Hematopoietic multipotent progenitor cell treated with erythropoietin and hydrocortisone succinate and interleukin-3 and kit ligand, for 15 days (in vitro differentiated cells): ENCODE results near the gene TGM6.
"Not testable (repeated sequence)": the region's sequence is repeated elsewhere in the genome, so short reads cannot be mapped to it uniquely, and the experiment has no call there.

Experiments
- DNase-seq: peaks from one replicate; pipeline ENCODE4 v3.0.0-alpha.2; 2015; ENCODE audit warnings: low spot score

Gene TGM6

GRCh38 chr20:2398449-2398848 lies 17.7 kb downstream of the TGM6 start:
- no peak for DNase-seq

- no peak for DNase-seq
These were observed 18.7 kb downstream of the TGM6 start for GRCh38 chr20:2399390-2399789.

DNA sequence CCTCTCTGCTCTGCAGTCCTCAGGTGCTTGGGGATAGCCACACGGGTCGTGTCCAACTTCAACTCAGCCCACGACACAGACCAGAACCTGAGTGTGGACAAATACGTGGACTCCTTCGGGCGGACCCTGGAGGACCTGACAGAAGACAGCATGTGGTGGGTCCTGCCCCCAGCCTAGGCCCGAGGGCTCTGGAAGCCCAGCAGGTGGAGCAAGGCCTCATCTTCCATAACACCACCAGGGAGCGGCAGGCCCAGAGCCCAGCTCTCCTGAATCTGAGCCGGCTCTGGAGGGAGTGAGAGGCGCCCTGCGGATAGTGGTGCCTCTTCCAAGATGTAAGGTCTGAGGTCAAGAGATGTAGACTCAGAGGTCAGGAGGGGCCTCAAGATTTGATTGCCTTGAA lies 19.6 kb downstream of the TGM6 start:
- DNase-seq, result no peak

- no peak for DNase-seq
These were observed 20.8 kb downstream of the TGM6 start for GRCh38 chr20:2401527-2401926.

DNA sequence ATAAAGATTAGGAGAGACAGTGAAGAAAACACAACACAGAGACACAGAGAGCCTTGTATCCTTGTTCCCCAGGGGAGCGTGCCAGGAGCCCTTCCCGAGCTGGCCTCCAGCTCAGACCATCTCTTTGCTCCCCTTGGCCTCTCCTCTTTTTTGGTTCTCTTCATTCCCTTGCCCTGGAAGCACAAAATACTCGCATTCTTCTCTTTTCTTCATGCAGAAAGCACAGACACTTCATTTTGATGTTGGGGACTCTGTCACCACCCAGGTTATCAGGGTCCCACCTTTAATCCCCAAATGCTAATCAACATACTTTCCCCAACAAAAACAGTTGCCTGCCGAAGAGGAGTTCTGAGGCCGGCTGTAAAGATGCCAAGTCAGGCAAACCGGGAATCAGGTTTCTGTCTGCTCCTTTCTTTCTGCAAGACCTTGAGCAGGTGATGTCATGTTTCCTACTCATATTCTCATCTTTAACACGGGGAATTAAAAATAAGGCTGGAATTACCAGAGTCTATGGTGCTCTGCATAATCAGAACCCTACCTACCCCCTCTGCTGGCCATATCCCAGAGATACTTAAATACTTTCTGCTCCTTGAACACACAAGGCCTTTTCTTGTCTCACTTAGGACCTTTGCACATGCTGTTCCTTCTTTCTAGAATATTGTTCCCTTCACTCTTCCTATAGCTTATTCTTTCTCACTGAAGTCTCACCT lies 21.7 kb downstream of the TGM6 start:
- DNase-seq, result no peak

GRCh38 chr20:2403291-2404052 lies 22.8 kb downstream of the TGM6 start:
- DNase-seq, result no peak

DNA sequence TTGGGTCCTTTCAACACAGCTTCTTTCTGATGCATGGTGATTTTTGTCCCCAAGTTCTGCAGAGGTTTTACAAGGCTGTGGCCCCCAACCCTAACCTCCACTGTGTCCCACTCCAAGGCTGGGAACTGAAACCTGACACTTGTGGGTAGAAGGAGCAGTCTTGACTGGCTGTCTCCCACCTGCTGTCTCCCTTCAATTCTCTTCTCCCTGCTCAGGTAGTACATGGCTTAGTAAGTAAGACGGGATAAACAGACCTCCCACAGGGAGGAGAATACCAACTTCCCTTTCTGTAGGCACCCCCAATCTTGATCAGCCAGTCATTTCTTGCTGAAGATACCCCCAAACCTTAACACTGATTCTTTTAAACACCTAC lies 25.0 kb downstream of the TGM6 start:
- DNase-seq, result no peak

GRCh38 chr20:2407355-2407754 lies 26.7 kb downstream of the TGM6 start:
- DNase-seq, result not testable (repeated sequence)

DNA sequence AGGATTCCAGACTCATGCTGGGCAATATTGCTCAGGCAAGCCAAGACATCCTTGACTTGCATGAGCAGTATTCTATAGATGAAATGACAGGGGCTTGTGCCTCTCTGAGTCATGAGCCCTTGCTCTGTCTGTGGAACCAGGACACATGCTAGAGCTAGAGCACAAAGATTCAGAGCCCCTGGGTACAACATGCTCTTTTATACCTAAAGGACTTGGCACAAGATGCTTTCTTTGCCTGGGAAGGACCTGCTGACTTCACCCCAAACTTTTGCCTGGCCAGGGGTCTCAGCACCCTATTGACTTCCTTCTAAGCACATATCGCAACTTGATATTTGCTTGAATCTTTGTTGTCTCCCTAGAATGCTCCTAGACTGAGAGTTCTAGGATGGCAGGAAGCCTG lies 27.4 kb downstream of the TGM6 start:
- no peak for DNase-seq

DNA sequence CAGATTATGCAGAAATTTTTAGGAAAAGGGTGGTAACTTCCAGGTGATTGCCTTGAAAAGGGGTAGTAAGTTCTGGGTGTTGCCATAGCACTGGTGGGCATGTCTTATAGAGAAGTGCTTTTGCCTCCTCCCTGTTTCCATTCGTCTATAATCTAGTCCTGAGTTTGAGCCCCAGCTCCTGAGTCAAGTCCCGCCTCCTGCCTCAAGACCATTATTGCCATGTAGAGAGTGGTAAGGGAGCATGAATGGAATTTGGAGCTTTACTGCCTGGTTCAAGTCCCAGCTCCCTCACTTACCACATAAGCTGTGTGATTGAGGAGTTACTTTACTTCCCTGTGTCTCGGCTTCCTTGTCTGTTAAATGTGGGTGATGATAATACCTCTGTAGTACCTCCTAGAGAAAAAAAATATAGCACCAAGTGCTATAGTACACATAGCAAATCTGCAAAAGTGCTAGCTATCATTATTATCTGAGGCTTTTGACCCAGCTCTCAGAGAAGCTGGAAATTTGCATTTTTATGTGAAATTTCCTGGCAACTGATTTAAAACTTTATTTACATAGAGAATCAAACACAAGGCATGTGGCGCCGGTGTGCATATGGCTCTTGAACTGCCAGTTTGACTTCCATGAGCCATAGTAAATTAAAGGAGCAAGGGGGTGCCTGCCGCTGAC lies 36.0 kb downstream of the TGM6 start:
- no peak for DNase-seq

GRCh38 chr20:2417213-2417541 lies 36.5 kb downstream of the TGM6 start:
- DNase-seq, result no peak

DNA sequence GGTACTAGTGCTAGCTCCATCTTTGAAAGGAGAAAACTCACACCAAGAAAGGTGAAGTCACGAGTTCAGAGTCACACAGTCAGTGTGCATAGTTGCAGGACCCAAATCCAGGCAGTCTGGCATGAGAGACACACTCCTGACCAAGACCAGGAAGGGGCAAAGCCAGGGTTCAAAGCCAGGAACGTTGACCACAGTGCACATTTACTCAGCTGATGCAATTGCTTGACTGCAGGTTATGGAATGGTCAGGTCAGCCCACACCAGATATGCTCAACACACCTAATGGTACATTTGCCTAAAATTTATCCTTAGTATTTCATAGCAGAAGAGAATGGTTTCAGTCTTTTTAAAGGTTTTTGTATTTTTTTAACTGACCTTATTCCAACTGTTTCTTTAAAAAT lies 37.7 kb downstream of the TGM6 start:
- no peak for DNase-seq

DNA sequence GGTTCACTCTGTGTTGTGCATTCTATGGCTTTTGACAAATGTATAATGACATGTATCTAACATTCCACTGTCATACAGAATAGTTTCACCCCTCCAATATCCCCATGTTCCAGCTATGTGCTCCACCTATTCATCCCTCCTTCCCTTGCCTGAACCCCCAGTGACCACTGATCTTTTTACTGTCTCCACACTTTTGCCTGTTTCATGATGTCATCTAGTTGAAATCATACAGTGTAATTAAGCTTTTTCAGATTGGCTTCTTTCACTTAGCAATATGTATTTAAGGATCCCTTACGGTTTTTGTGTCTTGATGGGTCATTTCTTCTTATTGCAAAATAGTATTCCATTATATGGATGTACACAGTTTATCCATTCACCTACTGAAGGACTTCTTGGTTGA lies 39.8 kb downstream of the TGM6 start:
- DNase-seq, result no peak

GRCh38 chr20:2421247-2421646 lies 40.5 kb downstream of the TGM6 start:
- DNase-seq, result no peak

- no peak for DNase-seq
These were observed 48.4 kb downstream of the TGM6 start for GRCh38 chr20:2429051-2429450.

- no peak for DNase-seq
These were observed 49.8 kb downstream of the TGM6 start for GRCh38 chr20:2430538-2430937.

- DNase-seq, result no peak
These were observed 50.5 kb downstream of the TGM6 start for GRCh38 chr20:2431185-2431584.

GRCh38 chr20:2446845-2447244 lies 66.1 kb downstream of the TGM6 start:
- no peak for DNase-seq

DNA sequence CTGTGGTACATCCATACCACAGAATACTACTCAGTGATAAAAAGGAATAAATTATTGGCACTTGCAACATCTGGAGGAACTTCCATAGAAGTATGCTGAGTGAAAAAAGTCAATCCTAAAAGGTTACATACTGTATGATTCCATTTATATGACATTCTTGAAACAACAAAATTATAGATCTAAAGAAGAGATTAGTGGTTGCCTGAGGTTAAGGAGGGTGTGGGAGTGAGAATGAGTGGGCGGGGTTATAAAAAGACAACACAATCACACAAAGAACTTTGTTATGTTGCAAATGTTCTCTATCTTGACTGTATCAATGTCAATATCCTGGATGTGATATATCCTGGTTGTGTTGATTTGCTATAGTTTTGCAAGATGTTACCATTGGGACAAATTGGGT lies 68.7 kb downstream of the TGM6 start:
- DNase-seq, result no peak

DNA sequence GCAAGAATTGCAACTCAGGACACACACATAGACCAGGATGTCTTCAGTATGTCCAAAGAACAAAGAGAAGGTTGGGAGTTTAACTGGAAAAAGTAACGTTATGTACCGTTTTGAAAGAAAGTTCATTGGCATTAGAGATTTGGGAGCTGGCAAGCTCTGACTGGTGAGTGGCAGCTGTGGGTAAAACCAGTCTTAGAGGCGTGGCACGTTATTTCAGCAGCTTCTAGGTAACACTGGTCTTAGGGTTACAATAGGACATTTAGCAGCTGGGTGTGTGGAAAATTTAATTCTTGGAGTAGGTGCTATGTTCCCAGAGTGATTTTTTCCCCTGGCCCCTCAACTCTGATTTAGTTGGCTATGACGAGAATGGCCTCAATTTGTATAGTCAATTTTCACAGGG lies 70.7 kb downstream of the TGM6 start:
- no peak for DNase-seq

DNA sequence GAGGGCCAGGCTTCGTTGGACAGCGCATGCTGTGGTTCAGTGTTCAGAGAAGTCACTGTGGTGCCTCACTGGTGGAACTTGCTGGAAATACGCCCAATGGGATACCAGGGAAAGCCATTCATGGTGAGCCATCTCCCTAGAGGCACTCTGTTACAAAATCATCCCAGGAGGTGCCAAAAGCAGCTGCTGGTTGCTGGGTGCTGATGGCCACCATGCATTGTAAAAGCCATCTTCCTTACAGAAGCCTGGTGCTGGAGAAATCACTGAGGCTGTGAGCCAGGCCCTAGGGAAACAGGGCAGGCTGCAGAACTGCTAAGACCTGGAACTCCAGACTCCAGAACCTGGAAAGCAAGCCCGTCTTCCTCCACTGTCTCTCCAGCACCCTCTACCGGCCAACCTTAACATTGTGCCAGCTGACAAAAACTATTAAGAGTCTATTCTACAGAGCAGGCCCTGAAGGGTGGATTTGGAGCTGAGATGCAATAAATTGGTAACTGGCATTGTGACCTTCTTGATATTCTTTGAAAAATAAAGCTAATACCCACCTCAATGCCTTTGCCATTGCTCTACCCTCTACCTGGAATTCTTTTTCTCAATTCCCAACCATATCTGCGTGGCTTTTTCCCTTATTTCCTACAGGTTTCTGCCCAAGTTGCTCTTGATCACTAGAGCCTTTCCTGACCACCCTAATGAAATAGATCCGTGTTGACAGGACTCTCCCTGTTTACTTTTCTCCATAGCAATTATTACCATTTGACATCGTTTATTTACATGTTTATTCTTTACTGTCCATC lies 71.4 kb downstream of the TGM6 start:
- DNase-seq, result peak; percentile 60

- DNase-seq, result no peak
These were observed 73.1 kb downstream of the TGM6 start for GRCh38 chr20:2453792-2454191.
